Tibial nerve (tissue), 3 donors: ENCODE data around the gene NRXN3.
"Not testable (repeated sequence)": the region's sequence is repeated elsewhere in the genome, so short reads cannot be mapped to it uniquely, and the experiment has no call there.

Experiments
- POLR2A ChIP-seq, 2 donors: fragments of 450-650 bp; IDR thresholded peaks; one replicate each; pipeline ENCODE4 v1.6.1; 2017; ENCODE audit warnings: antibody characterized with exemption in 2 of 2, mild to moderate bottlenecking in 2 of 2, moderate library complexity in 2 of 2
- TF ChIP-seq, protein P1 (sequence below), 5 experiments: fragments of 200-600 bp in 3 of 5; fragments of 450-650 bp in 2 of 5; sonication (generic) in 3 of 5; IDR thresholded peaks; one replicate each; pipeline ENCODE4 v1.5.1; 2016 to 2019; ENCODE audit warnings: antibody characterized with exemption in 5 of 5, mild to moderate bottlenecking in 3 of 5, moderate library complexity in 2 of 5

- TF ChIP-seq POLR2A (IDR thresholded peaks at IDR 0.05) = not testable (repeated sequence)
- TF ChIP-seq, protein P1, sequence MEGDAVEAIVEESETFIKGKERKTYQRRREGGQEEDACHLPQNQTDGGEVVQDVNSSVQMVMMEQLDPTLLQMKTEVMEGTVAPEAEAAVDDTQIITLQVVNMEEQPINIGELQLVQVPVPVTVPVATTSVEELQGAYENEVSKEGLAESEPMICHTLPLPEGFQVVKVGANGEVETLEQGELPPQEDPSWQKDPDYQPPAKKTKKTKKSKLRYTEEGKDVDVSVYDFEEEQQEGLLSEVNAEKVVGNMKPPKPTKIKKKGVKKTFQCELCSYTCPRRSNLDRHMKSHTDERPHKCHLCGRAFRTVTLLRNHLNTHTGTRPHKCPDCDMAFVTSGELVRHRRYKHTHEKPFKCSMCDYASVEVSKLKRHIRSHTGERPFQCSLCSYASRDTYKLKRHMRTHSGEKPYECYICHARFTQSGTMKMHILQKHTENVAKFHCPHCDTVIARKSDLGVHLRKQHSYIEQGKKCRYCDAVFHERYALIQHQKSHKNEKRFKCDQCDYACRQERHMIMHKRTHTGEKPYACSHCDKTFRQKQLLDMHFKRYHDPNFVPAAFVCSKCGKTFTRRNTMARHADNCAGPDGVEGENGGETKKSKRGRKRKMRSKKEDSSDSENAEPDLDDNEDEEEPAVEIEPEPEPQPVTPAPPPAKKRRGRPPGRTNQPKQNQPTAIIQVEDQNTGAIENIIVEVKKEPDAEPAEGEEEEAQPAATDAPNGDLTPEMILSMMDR (IDR thresholded peaks at IDR 0.05) = not testable (repeated sequence)
Observed at GRCh38 chr14:78437448-78437847, 267.3 kb downstream of the NRXN3 start.
